Upper lobe of right lung (tissue), 1 donor: ENCODE data around the gene MIA3. TPM values are rescaled to one million over a fixed set of nuclear protein-coding genes. Genes with fewer than 3 reads are reported as not detected.
A peak's percentile ranks its signal among the peaks of the same experiment; 100 is the strongest.
"Not testable (repeated sequence)": the region's sequence is repeated elsewhere in the genome, so short reads cannot be mapped to it uniquely, and the experiment has no call there.

Source experiments
- ATAC-seq: fragments of 200-7000 bp; cut with Tn5 transposase; one replicate; pipeline ENCODE4 v1.9.1; 2020; ENCODE audit warnings: mild to moderate bottlenecking, moderate library complexity
- DNase-seq: peaks from one replicate; pipeline ENCODE4 v3.0.0-alpha.2; 2020
- H3K27ac ChIP-seq: fragments of 200-600 bp; one replicate; pipeline ENCODE4 v1.8.0; 2022
- H3K27me3 ChIP-seq: fragments of 200-600 bp; one replicate; pipeline ENCODE4 v1.8.0; 2022; ENCODE audit warnings: mild to moderate bottlenecking
- H3K36me3 ChIP-seq: fragments of 200-600 bp; one replicate; pipeline ENCODE4 v1.8.0; 2022
- H3K4me1 ChIP-seq: fragments of 200-600 bp; one replicate; pipeline ENCODE4 v1.8.0; 2022
- H3K4me3 ChIP-seq: fragments of 200-600 bp; one replicate; pipeline ENCODE4 v1.8.0; 2022; ENCODE audit warnings: mild to moderate bottlenecking
- H3K9me3 ChIP-seq: fragments of 200-600 bp; one replicate; pipeline ENCODE4 v1.8.0; 2022
- intact Hi-C: fragments of 100-400 bp; cut with DNase I; formaldehyde crosslinking; loops from one replicate; pipeline ENCODE4 v1.11.0; 2022
- total RNA-seq: library from RNA; stranded (reverse); fragmentation: NEBNext Ultra II Directional; extraction: Animal tissue kit (Norgen Biotek cat#: 25700); gene quantifications from one replicate; pipeline ENCODE4 v1.2.1, GENCODE V29; 2021
- TF ChIP-seq, protein P1 (sequence below): fragments of 200-600 bp; IDR thresholded peaks from one replicate; pipeline ENCODE4 v1.8.0; 2022; ENCODE audit warnings: antibody characterized with exemption
- donor health status: DM: no; HTN: yes; CAD: no; lungs with severe emphysema.

Gene MIA3
- total RNA-seq, 1 donor from 2014 or later: 69.1 TPM

DNA sequence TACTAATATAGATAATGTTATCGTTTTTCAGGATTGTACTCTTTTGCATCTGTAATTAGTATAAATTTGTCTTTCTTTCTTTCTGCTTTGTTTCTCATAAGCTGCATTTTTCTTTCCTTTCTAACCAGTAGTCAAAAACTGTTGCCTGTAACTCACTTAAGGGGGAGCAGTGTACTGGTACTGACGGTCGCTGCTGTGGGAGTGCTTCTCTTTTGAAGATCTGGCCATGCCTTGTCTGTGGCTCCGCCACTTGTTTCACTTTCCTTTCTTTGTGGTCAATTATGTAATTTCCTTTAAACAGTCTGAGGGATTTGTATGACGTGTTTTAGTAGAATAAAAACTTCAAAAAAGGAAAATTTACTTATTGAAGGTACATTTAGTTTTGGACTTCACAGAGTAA lies 37.0 kb downstream of the MIA3 start:
- Histone ChIP-seq H3K4me3 (no peak overlapping the region), H3K4me1 (peaks cover 7% of the 10 kb centered on the region), H3K9me3 (no peaks in the 10 kb centered on the region), H3K36me3 (peaks cover 100% of the 10 kb centered on the region), H3K27ac (peak overlapping the region; percentile 14), H3K27me3 (no peaks in the 10 kb centered on the region)
- intact Hi-C loops: no loop called here
- ATAC-seq (peak; percentile 92), DNase-seq (no peak)
- TF ChIP-seq, protein P1, sequence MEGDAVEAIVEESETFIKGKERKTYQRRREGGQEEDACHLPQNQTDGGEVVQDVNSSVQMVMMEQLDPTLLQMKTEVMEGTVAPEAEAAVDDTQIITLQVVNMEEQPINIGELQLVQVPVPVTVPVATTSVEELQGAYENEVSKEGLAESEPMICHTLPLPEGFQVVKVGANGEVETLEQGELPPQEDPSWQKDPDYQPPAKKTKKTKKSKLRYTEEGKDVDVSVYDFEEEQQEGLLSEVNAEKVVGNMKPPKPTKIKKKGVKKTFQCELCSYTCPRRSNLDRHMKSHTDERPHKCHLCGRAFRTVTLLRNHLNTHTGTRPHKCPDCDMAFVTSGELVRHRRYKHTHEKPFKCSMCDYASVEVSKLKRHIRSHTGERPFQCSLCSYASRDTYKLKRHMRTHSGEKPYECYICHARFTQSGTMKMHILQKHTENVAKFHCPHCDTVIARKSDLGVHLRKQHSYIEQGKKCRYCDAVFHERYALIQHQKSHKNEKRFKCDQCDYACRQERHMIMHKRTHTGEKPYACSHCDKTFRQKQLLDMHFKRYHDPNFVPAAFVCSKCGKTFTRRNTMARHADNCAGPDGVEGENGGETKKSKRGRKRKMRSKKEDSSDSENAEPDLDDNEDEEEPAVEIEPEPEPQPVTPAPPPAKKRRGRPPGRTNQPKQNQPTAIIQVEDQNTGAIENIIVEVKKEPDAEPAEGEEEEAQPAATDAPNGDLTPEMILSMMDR: no peak

DNA sequence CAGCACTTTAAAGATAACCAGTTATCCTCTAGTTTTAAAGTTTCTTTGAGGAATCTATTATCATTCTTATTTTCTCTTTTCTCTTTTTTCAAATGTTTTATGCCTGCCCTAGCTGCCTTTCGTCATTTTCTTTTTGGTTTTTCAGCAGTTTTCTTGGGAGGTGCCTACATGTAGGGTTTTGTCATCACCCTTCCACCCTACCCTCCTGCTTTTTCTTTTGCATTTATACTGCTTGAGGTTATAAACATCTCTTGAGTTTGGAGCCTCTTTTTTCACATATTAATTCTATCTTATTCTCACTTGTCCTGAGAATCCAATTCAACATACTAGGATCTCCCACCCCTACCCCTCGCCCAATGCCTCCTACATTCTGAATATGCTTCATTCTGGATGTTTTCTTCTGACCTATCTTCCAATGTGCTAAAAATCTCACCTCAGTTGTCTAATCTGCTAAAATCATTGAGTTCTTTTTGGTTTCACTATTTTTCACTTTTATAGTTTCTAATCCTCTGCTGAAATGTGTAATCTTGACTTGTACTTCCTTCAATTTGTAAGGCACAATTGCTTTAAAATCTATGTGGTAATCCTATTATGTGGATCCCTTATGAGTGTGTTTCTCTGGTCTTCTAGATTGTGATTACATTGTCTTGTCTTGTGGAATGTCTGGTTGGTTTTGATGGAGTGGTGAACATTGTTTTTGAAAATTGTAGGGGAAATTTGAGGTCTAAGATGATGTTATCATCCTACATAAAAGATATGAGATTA lies 38.7 kb downstream of the MIA3 start:
- Histone ChIP-seq H3K27ac (no peak overlapping the region), H3K4me3 (no peak overlapping the region), H3K9me3 (no peaks in the 10 kb centered on the region), H3K27me3 (no peaks in the 10 kb centered on the region), H3K4me1 (peaks cover 7% of the 10 kb centered on the region), H3K36me3 (peaks cover 100% of the 10 kb centered on the region)
- ATAC-seq (no peak), DNase-seq (no peak)
- TF ChIP-seq, protein P1: no peak
- intact Hi-C loops: no loop called here

DNA sequence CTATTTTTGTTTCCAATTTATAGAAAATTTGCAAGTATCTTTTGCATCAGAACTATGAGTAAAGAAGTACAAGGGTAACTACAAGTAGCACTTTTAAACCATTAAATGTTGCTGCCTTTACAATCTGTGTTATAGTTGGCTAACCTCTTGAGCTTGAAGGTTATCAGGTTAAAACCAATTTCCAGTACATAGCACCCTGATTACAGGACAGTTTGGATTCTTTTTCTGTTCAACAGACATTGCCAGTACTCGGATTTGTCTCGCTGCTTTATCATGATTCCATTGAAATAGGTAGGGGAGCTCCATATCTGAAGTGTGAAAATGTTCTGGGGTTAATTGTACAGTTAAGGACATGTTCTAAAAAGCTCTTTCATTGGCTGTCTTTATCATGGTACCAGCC lies 40.0 kb downstream of the MIA3 start:
- TF ChIP-seq, protein P1: no peak
- Histone ChIP-seq H3K36me3 (peaks cover 100% of the 10 kb centered on the region), H3K27ac (no peak overlapping the region), H3K27me3 (no peaks in the 10 kb centered on the region), H3K4me1 (peaks cover 7% of the 10 kb centered on the region), H3K4me3 (no peak overlapping the region), H3K9me3 (no peaks in the 10 kb centered on the region)
- DNase-seq (no peak), ATAC-seq (no peak)
- intact Hi-C loops: no loop called here

DNA sequence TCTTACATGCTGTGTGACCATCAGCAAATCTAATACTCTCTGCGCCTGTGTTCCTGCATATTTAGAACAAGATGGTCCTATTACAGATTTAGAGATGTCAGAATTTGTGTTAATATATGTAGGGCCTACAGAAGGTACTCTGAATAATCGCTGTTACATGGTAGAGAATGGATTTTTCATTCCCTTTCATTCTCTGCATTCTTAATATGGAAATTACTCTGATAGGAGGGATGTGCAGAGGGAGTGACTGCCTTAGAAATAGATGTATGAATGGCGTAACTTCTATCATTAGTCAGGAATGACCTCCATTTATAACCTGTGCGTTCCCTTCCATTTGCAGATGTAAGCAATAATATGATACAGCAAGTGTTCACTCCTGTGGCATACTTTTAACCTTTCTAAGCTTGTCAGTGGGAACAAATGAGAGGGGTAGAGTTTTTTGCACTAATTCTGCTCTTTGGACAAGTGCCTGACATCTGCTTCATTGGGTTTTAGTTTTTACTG lies 45.6 kb downstream of the MIA3 start:
- TF ChIP-seq, protein P1: no peak
- intact Hi-C loops: no loop called here
- Histone ChIP-seq H3K36me3 (peaks cover 92% of the 10 kb centered on the region), H3K4me1 (no peaks in the 10 kb centered on the region), H3K4me3 (no peak overlapping the region), H3K27me3 (no peaks in the 10 kb centered on the region), H3K9me3 (no peaks in the 10 kb centered on the region), H3K27ac (no peak overlapping the region)
- ATAC-seq (no peak), DNase-seq (no peak)

DNA sequence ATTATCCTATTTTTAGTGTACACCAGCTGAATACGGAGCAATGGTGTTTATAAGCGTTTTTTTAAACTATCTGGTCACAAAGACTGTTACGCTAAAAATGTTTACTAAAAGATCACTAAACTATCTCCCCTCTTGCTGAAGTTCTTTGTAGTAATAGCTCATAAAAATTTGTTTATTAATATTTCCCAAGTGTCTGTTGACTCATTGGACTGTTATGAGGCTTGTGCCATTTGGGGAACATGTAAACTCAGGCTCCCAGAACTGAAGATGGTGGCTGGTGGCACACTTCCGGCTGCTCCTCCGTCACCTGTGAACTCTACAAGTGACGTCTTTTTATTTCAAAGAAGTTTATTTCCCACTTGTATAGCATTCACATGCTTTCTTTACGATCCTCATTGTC lies 48.1 kb downstream of the MIA3 start:
- Histone ChIP-seq H3K27ac (no peak overlapping the region), H3K27me3 (no peaks in the 10 kb centered on the region), H3K9me3 (no peaks in the 10 kb centered on the region), H3K4me3 (no peak overlapping the region), H3K4me1 (no peaks in the 10 kb centered on the region), H3K36me3 (peaks cover 80% of the 10 kb centered on the region)
- no peak for DNase-seq
- ATAC-seq: no peak
- TF ChIP-seq, protein P1: no peak
- intact Hi-C loops: no loop called here

DNA sequence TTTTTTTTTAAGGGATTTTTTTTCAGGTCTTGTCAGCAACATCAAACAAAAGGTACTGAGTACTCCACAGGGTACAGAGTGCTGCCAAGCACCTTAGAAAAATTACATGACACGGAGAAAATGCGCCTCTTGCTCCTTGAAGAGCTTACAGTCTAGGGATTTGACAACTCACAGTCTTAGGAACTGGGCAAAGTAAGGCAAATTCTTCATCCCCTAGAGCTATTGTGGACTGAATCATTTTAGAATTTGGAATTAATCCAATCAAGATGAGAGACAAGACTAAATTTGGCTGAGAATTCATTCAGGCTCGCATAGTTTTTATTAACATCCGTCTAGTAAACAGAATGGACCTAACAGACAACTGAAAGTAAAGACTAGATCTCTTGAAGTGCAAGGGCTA lies 50.3 kb downstream of the MIA3 start:
- DNase-seq, H3K27ac ChIP-seq, H3K27me3 ChIP-seq, intact Hi-C loops, H3K4me3 ChIP-seq, H3K4me1 ChIP-seq, H3K9me3 ChIP-seq, ATAC-seq: not testable (repeated sequence)
- H3K36me3 ChIP-seq: peaks cover 79% of the 10 kb centered on the region

DNA sequence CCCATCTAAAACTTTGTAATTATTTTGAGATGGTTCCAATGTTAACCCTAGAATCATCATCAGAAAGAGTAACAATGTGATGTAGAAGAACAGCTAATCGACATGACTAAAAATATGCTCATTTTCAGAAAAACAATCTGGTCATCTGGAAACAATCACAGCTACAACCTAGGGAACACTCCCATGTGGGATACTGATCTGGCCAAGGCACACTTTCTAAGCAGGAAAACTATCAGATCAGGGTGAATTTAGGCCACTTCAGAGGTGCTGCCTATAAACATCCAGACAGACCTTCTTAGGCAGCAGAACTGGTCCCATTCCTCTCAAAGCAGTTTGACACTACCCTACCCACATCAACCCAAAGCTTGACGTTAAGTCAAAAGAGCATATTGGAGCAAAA lies 51.2 kb downstream of the MIA3 start:
- DNase-seq, ATAC-seq, H3K9me3 ChIP-seq, H3K4me1 ChIP-seq, intact Hi-C loops, H3K27ac ChIP-seq, H3K27me3 ChIP-seq, H3K4me3 ChIP-seq: not testable (repeated sequence)
- peaks cover 79% of the 10 kb centered on the region for H3K36me3 ChIP-seq
